GM12801 (cell line): ENCODE data around the gene C14orf180.

ENCODE experiments used
- TF ChIP-seq, protein P1 (sequence below): IDR thresholded peaks from one replicate; pipeline ENCODE4 v1.5.1; 2011; ENCODE audit warnings: control low read depth; ENCODE audit not compliant: insufficient read length; ENCODE audit errors: extremely low read depth

The C14orf180 gene

DNA sequence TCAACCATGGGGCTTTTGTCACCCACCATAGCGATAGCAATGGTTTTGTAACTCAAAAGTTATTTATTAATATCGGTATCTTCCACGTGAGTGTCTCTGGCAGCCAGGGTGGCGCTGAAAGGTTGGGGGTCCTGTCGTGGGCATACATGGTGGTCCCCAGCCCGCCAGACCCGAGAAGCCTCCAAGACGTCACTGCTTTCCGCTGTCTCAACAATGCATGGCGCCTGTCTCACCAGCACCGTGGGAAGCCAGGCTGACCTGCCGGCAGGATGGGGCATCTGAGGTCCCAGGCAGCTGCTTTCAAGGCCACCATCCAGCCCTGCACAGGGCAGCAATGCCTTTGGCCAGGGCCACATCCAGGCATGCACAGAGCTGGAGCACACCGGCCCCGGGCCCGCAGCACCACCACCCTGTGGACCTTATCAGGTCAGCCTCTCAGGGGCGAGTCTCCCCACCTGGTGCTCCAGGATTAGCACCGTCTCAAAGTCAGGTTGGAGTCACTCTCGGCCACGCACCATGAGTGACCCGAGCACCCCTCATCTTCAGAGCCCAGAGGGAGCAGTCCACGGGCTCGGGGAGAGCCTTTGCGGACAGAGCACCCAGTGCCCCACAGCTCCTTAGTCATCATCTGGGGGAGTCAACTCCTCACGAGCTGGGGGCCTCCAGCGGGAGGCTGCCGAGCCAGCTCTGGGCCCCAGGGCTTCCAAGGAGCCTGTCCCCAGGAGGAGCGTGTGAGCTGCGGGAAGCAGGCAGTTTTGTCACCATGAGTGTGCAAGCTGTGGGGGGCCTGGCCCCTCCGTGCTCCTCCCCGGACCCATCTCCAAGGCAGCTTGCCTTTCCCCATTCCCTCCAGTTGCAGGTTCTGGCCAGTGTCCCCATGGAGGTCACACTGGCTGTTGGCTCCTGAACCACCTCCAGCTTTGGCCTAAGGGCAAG lies 14.6 kb upstream of the C14orf180 start:
- TF ChIP-seq, protein P1, sequence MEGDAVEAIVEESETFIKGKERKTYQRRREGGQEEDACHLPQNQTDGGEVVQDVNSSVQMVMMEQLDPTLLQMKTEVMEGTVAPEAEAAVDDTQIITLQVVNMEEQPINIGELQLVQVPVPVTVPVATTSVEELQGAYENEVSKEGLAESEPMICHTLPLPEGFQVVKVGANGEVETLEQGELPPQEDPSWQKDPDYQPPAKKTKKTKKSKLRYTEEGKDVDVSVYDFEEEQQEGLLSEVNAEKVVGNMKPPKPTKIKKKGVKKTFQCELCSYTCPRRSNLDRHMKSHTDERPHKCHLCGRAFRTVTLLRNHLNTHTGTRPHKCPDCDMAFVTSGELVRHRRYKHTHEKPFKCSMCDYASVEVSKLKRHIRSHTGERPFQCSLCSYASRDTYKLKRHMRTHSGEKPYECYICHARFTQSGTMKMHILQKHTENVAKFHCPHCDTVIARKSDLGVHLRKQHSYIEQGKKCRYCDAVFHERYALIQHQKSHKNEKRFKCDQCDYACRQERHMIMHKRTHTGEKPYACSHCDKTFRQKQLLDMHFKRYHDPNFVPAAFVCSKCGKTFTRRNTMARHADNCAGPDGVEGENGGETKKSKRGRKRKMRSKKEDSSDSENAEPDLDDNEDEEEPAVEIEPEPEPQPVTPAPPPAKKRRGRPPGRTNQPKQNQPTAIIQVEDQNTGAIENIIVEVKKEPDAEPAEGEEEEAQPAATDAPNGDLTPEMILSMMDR, result no peak

DNA sequence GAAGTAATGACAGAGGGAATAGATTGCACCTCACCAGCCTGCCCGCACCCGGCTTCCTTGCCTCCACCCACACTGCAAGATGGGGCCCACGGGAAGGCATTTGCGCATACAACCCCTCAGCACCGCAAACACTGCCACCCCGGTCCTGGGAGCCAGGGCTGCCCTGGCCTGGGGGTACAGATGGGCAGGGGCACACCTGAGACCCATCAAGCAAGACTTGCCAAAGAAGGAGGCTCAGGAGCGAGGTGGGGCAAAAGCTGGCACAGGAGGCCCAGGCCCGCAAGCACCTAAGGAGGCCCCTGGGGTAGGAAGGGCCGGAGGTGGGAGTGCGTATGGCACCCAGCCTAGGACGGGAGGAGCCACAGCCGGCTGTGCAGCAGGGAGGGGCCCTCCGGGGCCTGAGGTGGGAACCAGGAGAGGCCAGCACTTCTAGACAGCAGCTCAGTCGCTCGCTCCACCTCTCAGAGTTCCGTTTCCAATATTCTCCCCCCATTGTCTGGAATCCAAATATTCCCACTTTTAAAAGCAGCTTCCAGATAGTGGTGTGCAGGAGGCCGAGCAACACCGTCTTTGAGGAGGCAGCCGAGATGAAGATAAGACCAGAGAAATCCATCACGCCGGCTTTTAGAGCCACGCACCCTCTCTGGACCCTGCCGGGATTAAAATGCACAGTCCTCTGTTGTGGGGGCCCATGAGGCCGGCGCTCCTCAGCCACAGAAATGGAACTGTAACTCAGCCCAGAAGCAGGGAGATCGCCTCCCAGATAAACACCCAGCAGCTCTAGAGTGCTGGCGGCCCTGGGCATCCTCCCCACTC lies 12.2 kb upstream of the C14orf180 start:
- TF ChIP-seq, protein P1, result no peak

DNA sequence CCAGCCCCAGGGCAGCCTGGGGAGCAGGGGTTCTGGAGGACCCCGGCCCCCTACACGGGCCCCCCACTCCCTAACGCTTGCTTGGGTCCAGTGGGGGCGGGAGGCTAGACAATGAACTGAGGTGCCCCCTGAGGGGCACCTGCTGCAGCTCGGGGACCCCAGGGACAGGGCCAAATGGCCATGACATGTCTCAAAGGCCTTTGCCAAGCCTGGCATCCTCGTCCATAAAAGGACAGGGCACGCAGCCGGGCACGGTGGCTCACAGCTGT lies 11.7 kb upstream of the C14orf180 start:
- TF ChIP-seq, protein P1, result no peak

DNA sequence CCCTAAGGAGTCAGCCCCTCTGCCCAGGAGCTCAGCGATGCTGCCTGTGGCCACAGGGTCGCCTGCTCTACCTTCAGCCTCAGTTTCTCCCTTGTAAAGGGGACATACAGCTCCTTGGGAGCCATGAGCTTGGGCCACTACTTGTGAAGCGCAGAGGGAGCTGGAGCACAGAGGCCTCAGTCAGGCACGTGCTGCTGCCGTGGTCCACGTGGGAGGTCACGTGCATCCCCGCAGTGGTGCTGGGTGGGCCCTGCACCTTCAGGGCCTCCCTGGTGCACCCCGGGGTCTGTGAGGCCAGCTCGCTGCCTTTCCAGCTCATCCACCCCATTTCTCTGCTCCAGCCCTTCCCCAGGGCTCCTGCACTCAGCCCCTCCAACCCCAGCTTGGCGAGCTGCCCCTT lies 10.9 kb upstream of the C14orf180 start:
- TF ChIP-seq, protein P1, result no peak

DNA sequence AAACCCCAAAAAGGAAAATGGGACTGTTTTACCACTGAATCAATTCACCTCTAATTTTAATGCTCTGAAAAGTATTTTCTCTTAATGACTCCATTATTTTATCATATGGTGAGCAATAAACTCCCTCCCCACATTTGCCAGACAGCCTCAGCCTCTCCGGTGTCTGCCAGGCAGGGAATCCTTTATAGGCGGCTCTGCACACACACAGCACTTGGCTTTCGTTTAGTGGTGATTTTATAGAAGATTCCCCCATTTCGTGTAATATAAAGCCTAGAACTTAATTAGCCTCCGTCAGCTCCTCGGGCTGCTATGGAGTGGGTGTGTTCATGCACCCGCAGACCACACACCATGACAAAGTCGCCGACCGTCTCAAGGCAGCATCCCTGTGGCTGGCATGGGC lies 10.1 kb upstream of the C14orf180 start:
- TF ChIP-seq, protein P1, result no peak

DNA sequence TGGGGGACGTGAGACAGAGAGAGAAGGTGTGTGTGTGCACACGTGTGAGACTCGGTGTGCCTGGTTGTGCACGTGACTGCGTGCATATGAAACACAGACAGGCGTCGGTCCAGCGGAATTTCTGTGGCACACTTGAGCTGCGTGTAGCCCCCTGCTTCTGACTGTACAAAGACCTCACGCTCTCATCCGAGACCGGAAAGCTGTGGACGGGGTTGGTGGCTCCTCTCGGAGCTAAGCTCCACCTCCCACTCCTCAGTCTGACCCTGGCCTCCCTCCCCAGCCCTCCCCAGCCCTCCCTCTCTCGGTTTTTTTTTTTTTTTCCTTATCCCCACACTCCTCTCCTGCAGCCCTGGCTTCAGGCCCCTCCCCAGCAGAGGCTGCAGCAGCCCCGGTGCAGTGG lies 8.3 kb upstream of the C14orf180 start:
- TF ChIP-seq, protein P1, result no peak

DNA sequence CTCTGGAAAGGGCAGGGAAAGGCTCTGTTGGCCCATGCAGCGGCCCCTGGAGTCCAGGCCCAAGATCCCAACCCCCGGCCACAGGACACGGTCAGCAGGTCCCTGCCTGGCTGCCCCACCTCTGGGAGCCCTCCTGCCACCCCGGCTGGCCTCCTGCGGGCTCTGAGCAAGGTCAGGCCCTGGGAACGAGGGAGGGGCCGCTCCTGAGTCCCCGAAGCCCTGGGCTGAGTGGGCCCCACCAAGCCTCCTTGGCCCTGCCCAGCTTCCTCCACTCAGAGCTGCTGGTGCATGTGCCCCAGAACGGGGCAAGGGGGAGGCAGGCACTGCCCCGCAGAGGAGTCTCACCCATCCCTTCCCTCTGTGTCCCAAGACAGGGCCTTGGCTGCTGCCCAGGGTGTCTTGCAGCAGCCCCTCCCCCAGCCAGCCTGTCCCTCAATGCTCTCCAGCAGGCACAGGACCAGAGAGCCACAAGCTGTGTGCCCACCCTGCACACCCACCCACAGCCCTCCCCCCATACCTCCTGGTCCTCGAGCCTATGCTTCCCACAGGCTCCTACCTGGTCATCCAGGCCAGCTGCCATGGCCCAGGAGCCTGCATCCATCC lies 7.4 kb upstream of the C14orf180 start:
- TF ChIP-seq, protein P1, result no peak
